Glomerular endothelial cell (primary cell): ENCODE measurements around the gene IL2RA. TPM values are rescaled to one million over a fixed set of nuclear protein-coding genes. Genes with fewer than 3 reads are reported as not detected.

Source experiments
- DNase-seq: peaks from one replicate; pipeline ENCODE4 v3.0.0-alpha.2; 2011; ENCODE audit warnings: low read depth, low spot score; ENCODE audit errors: extremely low read depth
- total RNA-seq: library from RNA; depleted of rRNA; stranded (reverse); fragments of >200 nt; gene quantifications from 2 replicates; pipeline ENCODE4 v1.2.3, GENCODE V29; 2015

IL2RA gene
- total RNA-seq, 1 donor from 2014 or later: not detected

GRCh38 chr10:5989756-5990155, 72.4 kb downstream of the IL2RA start:
- no peak for DNase-seq

DNA sequence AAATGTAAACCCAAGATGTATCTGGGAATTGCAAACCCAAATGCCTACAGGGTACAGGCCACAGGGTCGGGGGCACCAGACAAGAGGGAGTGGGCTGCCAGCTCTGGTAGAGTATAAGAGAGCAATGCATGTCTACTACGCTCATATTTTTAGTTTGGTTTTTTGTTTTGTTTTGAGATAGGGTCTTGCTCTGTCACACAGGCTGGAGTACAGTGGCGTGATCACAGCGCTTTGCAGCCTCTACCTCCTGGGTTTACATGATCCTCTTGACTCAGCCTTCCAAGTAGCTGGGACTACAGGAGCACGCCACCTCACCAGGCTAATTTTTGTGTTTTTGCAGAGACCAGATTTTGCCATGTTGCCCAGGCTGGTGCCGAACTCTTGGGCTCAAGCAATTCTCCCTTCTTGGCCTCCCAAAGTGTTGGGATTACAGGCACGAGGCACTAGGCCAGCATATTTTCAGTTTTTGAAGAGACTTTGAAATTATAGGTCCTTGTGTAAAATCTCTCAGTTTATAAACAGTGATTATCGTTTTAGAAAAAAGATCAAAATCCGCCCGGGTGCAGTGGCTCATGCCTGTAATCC, 73.7 kb downstream of the IL2RA start:
- no peak for DNase-seq

GRCh38 chr10:5987747-5988146, 74.4 kb downstream of the IL2RA start:
- DNase-seq: no peak

DNA sequence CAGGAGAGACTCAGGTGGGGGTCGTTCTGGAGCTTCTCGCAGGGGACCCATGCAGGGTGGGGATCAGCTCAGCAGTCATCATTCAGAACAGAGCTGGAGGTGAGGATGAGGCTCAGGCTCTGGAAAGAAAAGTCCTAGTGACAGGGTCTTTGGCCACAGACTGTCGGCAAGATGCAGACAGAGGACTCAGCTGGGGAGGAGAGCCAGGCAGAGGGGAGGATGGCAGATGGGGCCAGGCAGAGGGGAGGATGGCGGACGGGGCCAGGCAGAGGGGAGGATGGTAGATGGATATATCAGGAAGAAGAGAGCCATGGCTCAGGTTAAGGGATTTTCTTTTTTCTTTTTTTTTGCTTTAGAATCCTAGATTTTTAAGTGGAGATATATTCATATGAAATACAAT, 77.1 kb downstream of the IL2RA start:
- no peak for DNase-seq

- no peak for DNase-seq
Observed at GRCh38 chr10:5983774-5984173, 78.4 kb downstream of the IL2RA start.

DNA sequence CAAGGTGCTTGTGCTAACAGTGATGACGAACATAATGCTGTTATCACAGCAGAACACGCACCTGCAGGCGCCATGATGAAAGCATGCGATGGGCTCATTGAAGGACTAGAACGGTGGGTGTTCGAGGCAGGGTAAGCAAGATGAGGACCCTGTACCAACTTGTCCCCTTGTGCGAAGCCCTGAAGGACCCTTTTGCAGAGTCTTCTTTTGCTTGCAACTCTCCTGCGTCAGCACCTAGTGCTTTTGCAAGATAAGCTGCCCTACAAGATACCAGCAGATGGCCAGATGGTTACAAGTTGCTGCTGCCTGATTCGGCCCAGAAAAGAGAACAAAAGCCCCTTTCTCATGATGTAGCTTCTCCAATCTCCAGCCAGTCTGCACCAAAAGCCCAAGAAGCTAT, 80.6 kb downstream of the IL2RA start:
- DNase-seq: no peak

GRCh38 chr10:5978230-5978489, 84.0 kb downstream of the IL2RA start:
- no peak for DNase-seq

GRCh38 chr10:5977471-5978229, 84.5 kb downstream of the IL2RA start, which contains the start of gene IL15RA:
TSS of gene IL15RA (minus strand) at chr10:5977543. CDS start at chr10:5977492, 51 bp downstream.
- DNase-seq: no peak

GRCh38 chr10:5976512-5977470, 85.4 kb downstream of the IL2RA start:
- no peak for DNase-seq

DNA sequence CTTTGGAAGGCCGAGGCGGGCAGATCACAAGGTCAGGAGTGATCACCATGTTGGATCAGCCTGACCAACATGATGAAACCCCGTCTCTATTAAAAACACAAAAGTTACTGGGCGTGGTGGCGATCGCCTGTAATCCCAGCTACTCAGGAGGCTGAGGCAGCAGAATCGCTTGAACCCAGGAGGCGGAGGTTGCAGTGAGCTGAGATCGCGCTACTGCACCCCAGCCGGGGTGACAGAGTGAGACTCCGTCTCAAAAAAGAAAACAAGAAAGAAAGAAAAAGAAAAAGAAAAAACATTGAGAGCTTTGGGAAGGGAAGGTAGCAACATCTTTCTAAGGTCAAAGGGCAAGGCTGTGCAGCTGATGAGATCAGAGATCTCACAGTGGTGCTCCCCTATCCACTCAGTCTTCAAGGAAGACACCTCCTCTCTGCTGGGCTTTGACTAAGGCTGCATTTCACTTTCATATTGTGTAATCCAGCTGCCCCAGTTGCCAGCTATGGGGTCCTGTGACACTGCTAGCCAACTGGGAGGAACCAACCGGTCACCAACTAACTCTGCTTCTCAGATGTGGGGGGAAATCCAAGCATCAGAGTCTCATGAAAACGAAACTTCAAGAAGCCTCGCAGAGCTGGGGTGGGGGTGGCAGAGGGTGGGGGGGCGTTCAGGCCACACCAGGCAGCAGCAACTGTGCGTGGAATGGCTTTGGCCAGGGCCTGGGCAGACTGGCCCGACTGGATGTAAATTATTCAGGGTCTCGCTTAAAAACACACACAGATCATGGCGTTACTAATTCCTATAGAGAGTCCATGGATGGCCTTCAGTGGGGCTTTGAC, 86.3 kb downstream of the IL2RA start:
- DNase-seq: no peak

DNA sequence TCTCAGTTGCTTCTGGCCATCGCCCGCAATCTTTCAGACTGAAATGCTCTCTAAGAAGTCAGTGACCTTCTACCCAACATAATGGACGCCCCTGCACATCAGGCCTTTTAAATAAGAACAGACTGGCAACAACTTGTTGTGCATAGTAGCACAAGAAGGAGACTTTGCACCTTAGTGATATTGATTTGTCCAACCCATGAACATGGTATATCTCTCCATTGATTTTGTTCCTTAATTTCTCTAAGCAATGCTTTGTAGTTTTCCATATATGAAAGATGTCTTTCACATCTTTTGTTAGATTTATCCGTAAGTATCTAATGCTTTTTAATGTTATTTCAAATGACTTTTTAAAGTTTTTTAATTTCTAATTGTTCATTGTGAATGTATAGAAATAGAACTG, 89.1 kb downstream of the IL2RA start:
- DNase-seq: no peak

GRCh38 chr10:5971886-5972285, 90.3 kb downstream of the IL2RA start:
- DNase-seq: no peak

GRCh38 chr10:5971315-5971832, 90.8 kb downstream of the IL2RA start:
- DNase-seq: no peak

DNA sequence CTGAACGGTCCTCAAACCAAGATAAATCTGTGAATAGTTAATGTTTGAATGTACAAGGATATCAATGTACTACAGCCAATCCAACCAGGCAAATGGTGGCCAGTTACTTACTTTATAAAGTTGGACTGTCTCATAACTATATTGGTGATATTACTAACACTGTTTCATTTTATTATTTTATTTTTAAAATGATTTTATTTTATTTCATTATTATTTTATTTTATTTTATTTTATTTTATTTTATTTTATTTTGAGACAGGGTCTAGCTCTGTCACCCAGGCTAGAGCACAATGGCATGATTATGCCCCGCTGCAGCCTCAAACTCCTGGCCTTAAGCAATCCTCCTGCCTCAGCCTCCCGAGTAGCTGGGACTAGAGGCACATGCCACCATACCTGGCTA, 91.6 kb downstream of the IL2RA start:
- DNase-seq: no peak

- DNase-seq: no peak
Observed at GRCh38 chr10:5970066-5970465, 92.1 kb downstream of the IL2RA start.

GRCh38 chr10:5968681-5969453, 93.3 kb downstream of the IL2RA start:
- DNase-seq: no peak

- no peak for DNase-seq
Observed at GRCh38 chr10:5968037-5968680, 94.0 kb downstream of the IL2RA start.

GRCh38 chr10:5965266-5965665, 96.9 kb downstream of the IL2RA start:
- no peak for DNase-seq

GRCh38 chr10:5964736-5965135, 97.4 kb downstream of the IL2RA start:
- no peak for DNase-seq
